Neuronal stem cell (in vitro differentiated cells): ENCODE measurements around the gene LRPAP1.

Experiments
- DNase-seq: peaks from one replicate; pipeline ENCODE4 v3.0.0-alpha.2; 2013; ENCODE audit warnings: low spot score
- H2AFZ ChIP-seq: one replicate; pipeline ENCODE4 v1.6.1; 2013; ENCODE audit warnings: mild to moderate bottlenecking, low read length, inconsistent platforms
- H2AK5ac ChIP-seq: 2 replicates; pipeline ENCODE4 v1.6.1; 2013; ENCODE audit warnings: low read depth, mild to moderate bottlenecking, inconsistent platforms, low read length, moderate library complexity, mixed read lengths
- H2BK120ac ChIP-seq: 2 replicates; pipeline ENCODE4 v1.6.1; 2013; ENCODE audit warnings: low read depth, mild to moderate bottlenecking, inconsistent platforms, low read length, moderate library complexity, mixed read lengths
- H2BK12ac ChIP-seq: one replicate; pipeline ENCODE4 v1.6.1; 2013; ENCODE audit warnings: low read length, inconsistent platforms
- H2BK15ac ChIP-seq: 2 replicates; pipeline ENCODE4 v1.6.1; 2013; ENCODE audit warnings: mild to moderate bottlenecking, low read length, inconsistent platforms, mixed read lengths
- H2BK5ac ChIP-seq: one replicate; pipeline ENCODE4 v1.6.1; 2013; ENCODE audit warnings: inconsistent platforms, mild to moderate bottlenecking, low read length, moderate library complexity
- H3K14ac ChIP-seq: one replicate; pipeline ENCODE4 v1.6.1; 2013; ENCODE audit warnings: low read length, inconsistent platforms
- H3K18ac ChIP-seq: 2 replicates; pipeline ENCODE4 v1.6.1; 2013; ENCODE audit warnings: low read length, inconsistent platforms
- H3K23ac ChIP-seq: 2 replicates; pipeline ENCODE4 v1.6.1; 2013; ENCODE audit warnings: low read depth, mild to moderate bottlenecking, mixed read lengths, low read length, inconsistent platforms; ENCODE audit not compliant: poor library complexity
- H3K27ac ChIP-seq: replicated peaks from 3 replicates; pipeline ENCODE4 v1.5.1; 2013; ENCODE audit warnings: low read length, inconsistent platforms
- H3K27me3 ChIP-seq, 3 experiments: 2 replicates each; pipeline ENCODE4 v1.6.1; 2013; ENCODE audit warnings: low read length in 3 of 3, mild to moderate bottlenecking in 2 of 3, inconsistent platforms in 1 of 3, low read depth in 1 of 3, mixed read lengths in 1 of 3, moderate library complexity in 1 of 3; ENCODE audit not compliant: control insufficient read depth in 3 of 3, insufficient read depth in 3 of 3
- H3K36me3 ChIP-seq, 2 donors: replicated peaks in 1 of 2; 2 replicates each; pipeline ENCODE4 v1.6.1; 2013; ENCODE audit warnings: low read length in 2 of 2; ENCODE audit not compliant: control insufficient read depth in 2 of 2, insufficient read depth in 2 of 2
- H3K4ac ChIP-seq: 2 replicates; pipeline ENCODE4 v1.6.1; 2013; ENCODE audit warnings: inconsistent platforms, mild to moderate bottlenecking, low read length, moderate library complexity
- H3K4me1 ChIP-seq, 2 donors: 1 replicate in 1 of 2; 2 replicates in 1 of 2; pipeline ENCODE4 v1.6.1; 2013; ENCODE audit warnings: low read length in 2 of 2, low read depth in 1 of 2; ENCODE audit not compliant: control insufficient read depth in 2 of 2, insufficient read depth in 1 of 2
- H3K4me2 ChIP-seq: one replicate; pipeline ENCODE4 v1.6.1; 2013; ENCODE audit warnings: mild to moderate bottlenecking, low read length, inconsistent platforms; ENCODE audit not compliant: insufficient read depth, poor library complexity, severe bottlenecking
- H3K4me3 ChIP-seq, 2 donors: 2 replicates each; pipeline ENCODE4 v1.5.1; 2013; ENCODE audit warnings: low read length in 2 of 2, mild to moderate bottlenecking in 2 of 2, inconsistent platforms in 1 of 2, moderate library complexity in 1 of 2
- H3K79me1 ChIP-seq: one replicate; pipeline ENCODE4 v1.6.1; 2013; ENCODE audit warnings: low read depth, mild to moderate bottlenecking, inconsistent platforms, low read length, moderate library complexity
- H3K9ac ChIP-seq: one replicate; pipeline ENCODE4 v1.6.1; 2013; ENCODE audit warnings: mild to moderate bottlenecking, low read depth, low read length, inconsistent platforms; ENCODE audit not compliant: poor library complexity
- H3K9me3 ChIP-seq, 2 donors: replicated peaks in 1 of 2; 2 replicates each; pipeline versions ENCODE3 to v1.6.1; 2013; ENCODE audit warnings: low read length in 2 of 2, mild to moderate bottlenecking in 2 of 2, inconsistent platforms in 1 of 2, low read depth in 1 of 2, mixed read lengths in 1 of 2, moderate library complexity in 1 of 2; ENCODE audit not compliant: control insufficient read depth in 2 of 2, insufficient read depth in 1 of 2
- H4K8ac ChIP-seq: one replicate; pipeline ENCODE4 v1.6.1; 2013; ENCODE audit warnings: low read depth, mild to moderate bottlenecking, inconsistent platforms, low read length, moderate library complexity
- H4K91ac ChIP-seq: one replicate; pipeline ENCODE4 v1.6.1; 2013; ENCODE audit warnings: low read length, low read depth, mild to moderate bottlenecking, inconsistent platforms; ENCODE audit not compliant: poor library complexity
- WGBS, 2 donors: extraction: QIAGEN DNeasy Blood & Tissue Kit; methylation state at CpG; one replicate each; pipeline ENCODE4 v1.1.7; 2013; ENCODE audit warnings: missing lambda C conversion rate in 2 of 2, mixed read lengths in 1 of 2; ENCODE audit not compliant: insufficient read length in 2 of 2, insufficient replicate concordance in 1 of 2; ENCODE audit errors: extremely low coverage in 2 of 2; 5-methylcytosine and 5-hydroxymethylcytosine counted together

Gene LRPAP1

DNA sequence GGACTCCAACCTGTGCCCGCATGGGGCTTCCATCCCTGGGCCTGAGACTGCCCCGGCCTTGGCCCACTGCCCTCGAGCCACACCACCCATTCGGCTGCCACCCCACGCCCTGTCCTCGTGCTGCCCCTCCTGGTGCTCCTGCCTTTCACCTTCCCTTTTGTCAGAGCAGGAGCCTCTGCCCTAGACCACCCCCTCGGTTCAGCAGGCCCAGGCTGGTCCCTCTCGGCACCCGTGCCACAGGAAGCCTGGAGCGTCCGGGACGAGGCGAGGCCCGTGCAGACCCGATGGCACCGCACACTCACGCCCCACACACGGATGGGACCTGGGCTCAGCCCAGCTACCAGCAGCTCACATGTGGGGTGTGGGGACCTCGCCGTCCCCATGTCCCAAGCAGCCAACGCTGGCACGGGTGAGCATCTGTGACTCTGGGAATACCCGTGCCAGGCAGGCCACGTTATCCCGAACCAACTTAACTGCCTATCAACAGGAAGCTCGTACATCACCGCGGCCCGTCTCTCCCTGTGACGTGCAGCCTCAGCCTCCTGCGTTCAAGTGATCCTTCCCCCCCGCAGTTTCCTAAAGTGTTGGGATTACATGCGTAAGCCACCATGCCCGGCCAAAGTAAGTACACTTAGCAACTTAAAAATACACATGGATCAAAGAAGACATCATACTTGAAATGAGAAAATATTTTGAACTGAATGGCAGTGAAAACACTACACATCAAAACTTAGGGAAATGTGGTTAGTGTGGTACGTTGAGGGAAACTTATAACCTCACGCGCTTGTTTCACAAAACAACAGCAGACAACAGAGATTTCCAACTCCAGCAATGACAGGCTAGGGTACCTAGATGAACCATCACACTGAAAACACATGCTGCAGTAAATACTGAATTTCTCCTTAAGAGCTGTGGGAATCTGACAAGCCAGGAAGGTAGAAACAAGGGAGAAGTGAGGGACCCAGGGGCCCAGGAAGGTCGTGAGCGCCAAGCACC lies 29.0 kb downstream of the LRPAP1 start:
- H3K27ac ChIP-seq = no peak overlapping the region
- no CpG with 5 or more reads among the region's 39 CpGs for WGBS, 2 donors
- H3K36me3 ChIP-seq = peaks cover 18 to 57% of the 10 kb centered on the region in 2 donors
- H3K14ac ChIP-seq = peak overlapping the region; percentile 47
- no peak overlapping the region for H3K23ac ChIP-seq
- H3K9me3 ChIP-seq = no peaks in the 10 kb centered on the region
- H4K91ac ChIP-seq = no peak overlapping the region
- H3K18ac ChIP-seq = peak overlapping the region; percentile 48
- H2BK120ac ChIP-seq = no peak overlapping the region
- H2BK12ac ChIP-seq = no peak overlapping the region
- H2BK5ac ChIP-seq = no peak overlapping the region
- DNase-seq = no peak
- H3K4me1 ChIP-seq = no peaks in the 10 kb centered on the region
- no peak overlapping the region for H3K4ac ChIP-seq
- H3K9ac ChIP-seq = peak overlapping the region; percentile 30
- no peak overlapping the region for H2AFZ ChIP-seq
- H3K27me3 ChIP-seq = no peaks in the 10 kb centered on the region
- no peak overlapping the region for H2AK5ac ChIP-seq
- H3K4me2 ChIP-seq = no peak overlapping the region
- no peak overlapping the region for H3K4me3 ChIP-seq
- no peak overlapping the region for H2BK15ac ChIP-seq
- H3K79me1 ChIP-seq = peaks cover 20% of the 10 kb centered on the region
- peak overlapping the region; percentile 3 for H4K8ac ChIP-seq

DNA sequence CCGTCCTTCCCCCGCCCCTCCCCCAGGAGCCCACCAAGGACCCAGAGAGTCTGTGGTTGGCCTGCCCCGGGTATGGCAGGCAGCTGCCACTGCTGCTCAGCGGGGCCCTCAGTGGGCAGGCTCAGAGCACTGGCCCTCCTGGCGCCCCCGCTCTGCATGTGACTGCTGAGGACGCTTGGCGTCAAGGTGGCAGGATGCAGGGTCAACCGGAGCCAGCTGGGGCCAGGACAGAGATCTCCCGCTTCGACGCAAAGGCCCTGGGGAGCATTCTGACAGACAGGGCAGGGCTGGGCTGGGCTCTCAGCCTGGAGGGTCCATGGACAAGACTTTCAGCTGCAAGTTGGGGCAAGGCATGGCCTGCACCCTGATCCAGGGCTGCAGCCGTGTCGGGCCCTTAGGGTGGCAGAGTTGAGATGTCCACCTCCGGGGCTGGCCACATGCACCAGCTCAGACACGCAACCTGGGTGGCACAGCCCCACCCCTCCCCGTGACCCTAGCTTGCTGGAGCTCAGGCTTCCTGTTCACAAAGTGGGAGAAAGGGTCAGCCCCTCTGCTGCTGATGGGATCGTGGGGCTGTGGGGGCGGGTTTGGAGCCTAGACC lies 30.3 kb downstream of the LRPAP1 start:
- Histone ChIP-seq H3K9me3 (no peaks in the 10 kb centered on the region), H3K27me3 (no peaks in the 10 kb centered on the region), H4K91ac (no peak overlapping the region), H3K23ac (peak overlapping the region; percentile 44), H2BK5ac (no peak overlapping the region), H3K4ac (no peak overlapping the region), H3K4me2 (no peak overlapping the region), H3K9ac (no peak overlapping the region), H4K8ac (no peak overlapping the region), H3K18ac (no peak overlapping the region), H3K14ac (peak overlapping the region; percentile 71), H3K36me3 (peaks cover 18 to 45% of the 10 kb centered on the region in 2 donors), H2BK120ac (no peak overlapping the region), H3K4me3 (no peak overlapping the region), H2AK5ac (no peak overlapping the region), H2BK12ac (no peak overlapping the region), H2BK15ac (no peak overlapping the region), H3K27ac (no peak overlapping the region), H2AFZ (no peak overlapping the region), H3K4me1 (no peaks in the 10 kb centered on the region), H3K79me1 (peaks cover 20% of the 10 kb centered on the region)
- WGBS, 2 donors = no CpG with 5 or more reads among the region's 19 CpGs
- DNase-seq = no peak

DNA sequence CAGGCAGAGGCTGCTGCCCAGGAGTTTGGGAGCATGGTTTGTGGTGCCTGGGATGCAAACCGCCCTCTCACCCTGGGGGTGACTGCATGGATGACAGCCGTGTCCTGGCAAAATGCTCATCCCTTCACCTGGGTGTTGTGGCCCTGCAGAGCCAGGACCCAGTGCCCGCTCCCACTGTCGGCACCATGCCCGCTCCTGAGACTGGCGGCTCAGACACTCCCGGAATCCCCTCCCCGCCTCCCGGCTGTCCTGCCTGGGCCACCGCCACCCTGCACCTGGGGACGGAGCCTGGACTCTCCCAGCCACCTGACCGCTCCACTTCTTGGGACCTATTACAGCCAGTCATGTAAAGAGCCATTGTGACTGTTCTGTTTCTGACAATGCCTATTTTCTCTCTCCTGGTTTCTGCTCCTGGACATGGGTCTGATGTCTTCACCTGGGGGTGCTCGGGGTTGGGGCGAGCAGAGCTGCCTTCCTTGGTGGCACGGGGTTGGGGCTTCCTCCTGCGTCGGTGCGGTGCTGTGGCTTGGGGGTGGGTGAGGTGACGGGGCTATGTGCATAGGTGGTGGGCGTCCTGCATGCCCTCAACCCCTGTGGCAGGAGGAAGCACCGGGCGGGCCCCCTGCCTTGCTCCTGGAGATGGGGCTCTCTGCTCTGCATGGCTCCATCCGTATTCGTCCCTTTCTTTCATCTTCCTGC lies 30.9 kb downstream of the LRPAP1 start:
- Histone ChIP-seq H3K23ac (no peak overlapping the region), H2AK5ac (no peak overlapping the region), H3K27ac (no peak overlapping the region), H2BK12ac (no peak overlapping the region), H2BK5ac (no peak overlapping the region), H3K4me2 (no peak overlapping the region), H3K4me1 (no peaks in the 10 kb centered on the region), H4K8ac (no peak overlapping the region), H3K18ac (no peak overlapping the region), H2AFZ (no peak overlapping the region), H3K14ac (no peak overlapping the region), H3K9ac (no peak overlapping the region), H3K27me3 (no peaks in the 10 kb centered on the region), H4K91ac (no peak overlapping the region), H2BK120ac (no peak overlapping the region), H2BK15ac (no peak overlapping the region), H3K36me3 (peaks cover 18 to 40% of the 10 kb centered on the region in 2 donors), H3K9me3 (no peaks in the 10 kb centered on the region), H3K79me1 (peaks cover 20% of the 10 kb centered on the region), H3K4me3 (no peak overlapping the region), H3K4ac (no peak overlapping the region)
- no peak for DNase-seq
- no CpG with 5 or more reads among the region's 24 CpGs for WGBS, 2 donors
